GM12878 (cell line): ENCODE data around the gene ZIC2. TPM values are rescaled to one million over a fixed set of nuclear protein-coding genes. Genes with fewer than 3 reads are reported as not detected.

Experiments
- ATAC-seq: fragments of 200-7000 bp; cut with Tn5 transposase; 3 replicates; pipeline ENCODE4 v1.9.1; 2020; ENCODE audit warnings: mild to moderate bottlenecking, moderate library complexity
- BruUV-seq: library from RNA; stranded (reverse); fragments of 400-500 nt; replicated peaks from 2 replicates; lab custom pipeline; 2021; lab: Mats Ljungman, UMichigan
- CTCF ChIA-PET: fragments of 300-600 bp; sonication (Branson Sonifier 250); formaldehyde crosslinking; extraction: SDS; loops from one replicate; lab custom pipeline; 2021; ENCODE audit warnings: inconsistent platforms; lab: Yijun Ruan, JAX
- POLR2A ChIA-PET: fragments of 350-600 bp; formaldehyde crosslinking; extraction: SDS; loops from one replicate; lab custom pipeline; 2021; ENCODE audit warnings: inconsistent platforms; lab: Charles Lee
- RAD21 ChIA-PET: fragments of 300-600 bp; sonication (Branson Sonifier 250); formaldehyde crosslinking; loops from one replicate; lab custom pipeline; 2023; ENCODE audit warnings: antibody characterized with exemption; ENCODE audit not compliant: unreplicated experiment; lab: Charles Lee
- SMC1A ChIA-PET: fragments of 300-600 bp; sonication (Branson Sonifier 250); formaldehyde crosslinking; loops from one replicate; lab custom pipeline; 2023; ENCODE audit not compliant: unreplicated experiment, uncharacterized antibody; lab: Charles Lee
- DNase-seq: peaks from one replicate; pipeline ENCODE4 v3.0.0-alpha.2; 2011; ENCODE audit warnings: low read depth, low spot score
- FAIRE-seq: peaks from 3 replicates; lab custom pipeline; 2011; peaks lifted over from hg19 to GRCh38; lab: Jason Lieb, UNC
- H2AFZ ChIP-seq: 2 replicates; pipeline ENCODE4 v1.6.0; 2011; ENCODE audit warnings: low read depth, low read length, control low read depth; ENCODE audit not compliant: control insufficient read depth
- H3K27ac ChIP-seq: 2 replicates; pipeline ENCODE4 v1.5.1; 2011; ENCODE audit warnings: control low read depth; ENCODE audit not compliant: control insufficient read depth, insufficient read depth
- H3K27me3 ChIP-seq, 2 experiments: replicated peaks in 1 of 2; 2 replicates each; pipeline versions ENCODE4 v1.6.0 to v1.6.1; 2011; ENCODE audit warnings: low read length in 1 of 2; ENCODE audit not compliant: control insufficient read depth in 2 of 2, insufficient read depth in 2 of 2
- H3K36me3 ChIP-seq, 2 experiments: 2 replicates each; pipeline ENCODE4 v1.5.1; 2011; ENCODE audit warnings: low read length in 1 of 2; ENCODE audit not compliant: control insufficient read depth in 2 of 2, insufficient read depth in 2 of 2
- H3K4me1 ChIP-seq: 2 replicates; pipeline ENCODE4 v1.6.1; 2011; ENCODE audit warnings: mild to moderate bottlenecking, low read length, moderate library complexity, mixed read lengths; ENCODE audit not compliant: control insufficient read depth, insufficient read depth
- H3K4me2 ChIP-seq: 2 replicates; pipeline ENCODE4 v1.6.0; 2011; ENCODE audit warnings: control low read depth; ENCODE audit not compliant: control insufficient read depth, insufficient read depth
- H3K4me3 ChIP-seq: fragments of 200-600 bp; sonication (generic); 2 replicates; pipeline ENCODE4 v1.5.1; 2016
- H3K79me2 ChIP-seq: 2 replicates; pipeline ENCODE4 v1.6.0; 2011; ENCODE audit warnings: low read length; ENCODE audit not compliant: control insufficient read depth, insufficient read depth
- H3K9ac ChIP-seq: 2 replicates; pipeline ENCODE4 v1.8.0; 2011; ENCODE audit warnings: low read length, control low read depth, mixed read lengths; ENCODE audit not compliant: control insufficient read depth, insufficient read depth
- H3K9me3 ChIP-seq: replicated peaks from 3 replicates; pipeline ENCODE4 v1.5.1; 2011; ENCODE audit warnings: mild to moderate bottlenecking, low read length; ENCODE audit not compliant: control insufficient read depth, insufficient read depth
- H4K20me1 ChIP-seq: 2 replicates; pipeline ENCODE4 v1.6.0; 2011; ENCODE audit not compliant: control insufficient read depth, insufficient read depth
- BHLHE40 ChIP-seq, 2 experiments: fragments of 450-650 bp in 1 of 2; IDR thresholded peaks; 2 replicates each; pipeline ENCODE4 v1.6.1; 2011 to 2017; ENCODE audit warnings: low read depth in 2 of 2, borderline replicate concordance in 1 of 2, improper control_type of control experiment in 1 of 2, low read length in 1 of 2, mild to moderate bottlenecking in 1 of 2
- EED ChIP-seq: sonication (generic); IDR thresholded peaks from 2 replicates; pipeline ENCODE4 v1.6.1; 2016; ENCODE audit warnings: antibody characterized with exemption, low read depth
- IKZF1 ChIP-seq: fragments of 450-650 bp; conservative IDR thresholded peaks from 2 replicates; pipeline ENCODE4 v1.6.1; 2017; ENCODE audit warnings: antibody characterized with exemption, mild to moderate bottlenecking
- KDM1A ChIP-seq: fragments of 200-600 bp; sonication (generic); IDR thresholded peaks from 2 replicates; pipeline ENCODE4 v1.6.1; 2016; ENCODE audit warnings: borderline replicate concordance
- RAD51 ChIP-seq: fragments of 450-650 bp; IDR thresholded peaks from 2 replicates; pipeline ENCODE4 v1.6.1; 2016; ENCODE audit warnings: moderate library complexity, mild to moderate bottlenecking, inconsistent platforms
- WRNIP1 ChIP-seq: IDR thresholded peaks from 2 replicates; pipeline ENCODE4 v1.6.1; 2011; ENCODE audit warnings: low read depth, low read length, improper control_type of control experiment, borderline replicate concordance
- WGBS: methylation state at CpG from one replicate; pipeline ENCODE4 v1.1.6; 2016; ENCODE audit warnings: low lambda C conversion rate; ENCODE audit not compliant: insufficient replicate concordance, insufficient coverage; ENCODE audit errors: missing lambda C conversion rate; 5-methylcytosine and 5-hydroxymethylcytosine counted together
- in situ Hi-C: fragments of 300-500 bp; cut with MboI; formaldehyde crosslinking; loops from 9 replicates; pipeline ENCODE4 v1.14.3; 2018; ENCODE audit warnings: mixed read lengths
- intact Hi-C: fragments of 100-400 bp; cut with micrococcal nuclease; formaldehyde crosslinking; loops from one replicate; pipeline ENCODE4 v1.14.2; 2022; ENCODE audit not compliant: unreplicated experiment
- polyA plus RNA-seq, 11 experiments: library from polyadenylated mRNA; depleted of rRNA in 4 of 11; unstranded in 6 of 11; stranded (reverse) in 5 of 11; fragments of >200 nt; fragmentation: Nextera tagmentation in 4 of 11; fragmentation: Illumina TruSeq in 1 of 11; extraction: Ambion mirVana in 4 of 11; extraction: Trizol in 1 of 11; gene quantifications; 1 replicate in 1 of 11; 2 replicates in 10 of 11; pipeline versions ENCODE4 v1.2.1 to v1.2.3, GENCODE V29; 2011 to 2016; ENCODE audit warnings: inconsistent platforms in 2 of 11, missing spikeins in 2 of 11, low read depth in 1 of 11
- total RNA-seq, 4 experiments: library from RNA; depleted of rRNA in 3 of 4; stranded (reverse); fragments of >200 nt in 3 of 4; fragmentation: Illumina TruSeq in 1 of 4; extraction: Trizol in 1 of 4; gene quantifications; 2 replicates each; pipeline versions ENCODE4 v1.2.1 to v1.2.3, GENCODE V29; 2013 to 2021
- TF ChIP-seq, protein P1 (sequence below): fragments of 450-650 bp; IDR thresholded peaks from 2 replicates; pipeline ENCODE4 v1.6.1; 2017; ENCODE audit warnings: low read depth, mild to moderate bottlenecking, moderate library complexity
- TF ChIP-seq, protein P2 (sequence below): fragments of 450-650 bp; IDR thresholded peaks from 2 replicates; pipeline ENCODE4 v1.6.1; 2018; ENCODE audit warnings: mild to moderate bottlenecking, low read depth, moderate library complexity; ENCODE audit not compliant: partially characterized antibody

ZIC2 gene
- total and polyA plus RNA-seq, 10 of the 15 experiments (the other 5 are each of a cell fraction or from before 2014, with no cell fraction given), result 0.05 TPM; not detected in 8

DNA sequence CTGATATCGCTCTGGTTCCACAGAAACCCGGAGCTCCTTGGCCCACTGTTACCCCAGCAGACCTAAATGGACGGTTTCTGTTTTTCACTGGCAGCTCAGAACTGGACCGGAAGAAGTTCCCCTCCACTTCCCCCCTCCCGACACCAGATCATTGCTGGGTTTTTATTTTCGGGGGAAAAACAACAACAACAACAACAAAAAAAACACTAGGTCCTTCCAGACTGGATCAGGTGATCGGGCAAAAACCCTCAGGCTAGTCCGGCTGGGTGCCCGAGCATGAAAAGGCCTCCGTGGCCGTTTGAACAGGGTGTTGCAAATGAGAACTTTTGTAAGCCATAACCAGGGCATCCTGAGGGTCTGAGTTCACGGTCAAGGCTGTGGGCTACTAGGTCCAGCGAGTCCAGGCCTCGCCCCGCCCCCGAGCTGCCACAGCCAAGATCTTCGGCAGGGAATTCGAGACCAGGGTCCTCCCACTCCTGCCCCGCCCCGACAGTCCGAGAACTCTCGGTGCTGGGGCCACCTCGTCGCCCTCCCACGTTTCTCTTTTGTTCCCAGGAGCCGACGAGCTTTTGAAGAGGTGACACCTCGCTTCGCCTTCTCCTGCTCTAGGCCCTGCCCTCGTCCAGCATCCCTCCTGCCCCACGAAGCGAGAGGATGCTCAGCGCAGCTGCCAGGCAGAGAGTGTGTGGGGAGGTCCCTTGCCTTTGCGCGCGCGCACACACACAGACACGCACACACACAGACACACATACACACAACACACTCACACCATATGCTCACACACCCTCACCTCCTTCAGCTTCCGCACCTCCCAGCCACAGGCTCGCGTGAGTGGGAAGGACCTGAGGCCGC, 8.8 kb downstream of the ZIC2 start:
- no peak overlapping the region for H3K9ac ChIP-seq
- ChIA-PET CTCF (no interaction called here), POLR2A (no interaction called here), RAD21 (no interaction called here), SMC1A (no interaction called here)
- in situ Hi-C loops, result no loop called here
- H4K20me1 ChIP-seq, result no peaks in the 10 kb centered on the region
- no peak for FAIRE-seq
- H3K4me1 ChIP-seq, result no peaks in the 10 kb centered on the region
- H3K36me3 ChIP-seq, result no peaks in the 10 kb centered on the region
- peaks cover 13 to 41% of the 10 kb centered on the region in 2 experiments for H3K27me3 ChIP-seq
- no peak for DNase-seq
- no peak overlapping the region for H3K4me2 ChIP-seq
- ATAC-seq, result no peak
- peaks cover 1% of the 10 kb centered on the region; the same call in 1 of the 3 replicates for H3K9me3 ChIP-seq
- TF ChIP-seq RAD51 (no peak), KDM1A (no peak), BHLHE40 (IDR thresholded peaks at IDR 0.05; ENCODE audit: borderline replicate concordance in 1 of 2, low read depth in 2 of 2, low read length in 1 of 2) (0 out of 4 replicates have a peak, but pooled peaks of 1 of the 2 experiments have one; percentile 8)
- TF ChIP-seq, all 136 proteins: peak for 1
- Histone ChIP-seq H3K79me2 (no peaks in the 10 kb centered on the region), H3K27ac (no peak overlapping the region), H2AFZ (no peak overlapping the region), H3K4me3 (no peak overlapping the region)
- intact Hi-C loops, result no loop called here
- 45% methylated on average over 38 of the region's 42 CpGs for WGBS
- no TSS peak for BruUV-seq

- in situ Hi-C loops, result no loop called here
- DNase-seq, result no peak
- ChIA-PET RAD21 (no interaction called here), CTCF (no interaction called here), POLR2A (no interaction called here), SMC1A (no interaction called here)
- Histone ChIP-seq H3K27me3 (peaks cover 13 to 44% of the 10 kb centered on the region in 2 experiments), H3K27ac (no peak overlapping the region), H3K36me3 (no peaks in the 10 kb centered on the region), H2AFZ (no peak overlapping the region), H3K79me2 (no peaks in the 10 kb centered on the region), H3K9me3 (peaks cover 1% of the 10 kb centered on the region; the same call in 2 of the 3 replicates), H3K4me3 (no peak overlapping the region), H3K9ac (no peak overlapping the region), H3K4me1 (no peaks in the 10 kb centered on the region), H3K4me2 (no peak overlapping the region), H4K20me1 (no peaks in the 10 kb centered on the region)
- WGBS, result 64% methylated on average over 30 of the region's 35 CpGs
- no peak for ATAC-seq
- BruUV-seq, result no TSS peak
- intact Hi-C loops, result no loop called here
- FAIRE-seq, result no peak
- no peak for TF ChIP-seq EED
- TF ChIP-seq WRNIP1, result no peak
- TF ChIP-seq IKZF1, result no peak
- TF ChIP-seq, protein P1, sequence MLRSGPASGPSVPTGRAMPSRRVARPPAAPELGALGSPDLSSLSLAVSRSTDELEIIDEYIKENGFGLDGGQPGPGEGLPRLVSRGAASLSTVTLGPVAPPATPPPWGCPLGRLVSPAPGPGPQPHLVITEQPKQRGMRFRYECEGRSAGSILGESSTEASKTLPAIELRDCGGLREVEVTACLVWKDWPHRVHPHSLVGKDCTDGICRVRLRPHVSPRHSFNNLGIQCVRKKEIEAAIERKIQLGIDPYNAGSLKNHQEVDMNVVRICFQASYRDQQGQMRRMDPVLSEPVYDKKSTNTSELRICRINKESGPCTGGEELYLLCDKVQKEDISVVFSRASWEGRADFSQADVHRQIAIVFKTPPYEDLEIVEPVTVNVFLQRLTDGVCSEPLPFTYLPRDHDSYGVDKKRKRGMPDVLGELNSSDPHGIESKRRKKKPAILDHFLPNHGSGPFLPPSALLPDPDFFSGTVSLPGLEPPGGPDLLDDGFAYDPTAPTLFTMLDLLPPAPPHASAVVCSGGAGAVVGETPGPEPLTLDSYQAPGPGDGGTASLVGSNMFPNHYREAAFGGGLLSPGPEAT, result no peak
- TF ChIP-seq, protein P2, sequence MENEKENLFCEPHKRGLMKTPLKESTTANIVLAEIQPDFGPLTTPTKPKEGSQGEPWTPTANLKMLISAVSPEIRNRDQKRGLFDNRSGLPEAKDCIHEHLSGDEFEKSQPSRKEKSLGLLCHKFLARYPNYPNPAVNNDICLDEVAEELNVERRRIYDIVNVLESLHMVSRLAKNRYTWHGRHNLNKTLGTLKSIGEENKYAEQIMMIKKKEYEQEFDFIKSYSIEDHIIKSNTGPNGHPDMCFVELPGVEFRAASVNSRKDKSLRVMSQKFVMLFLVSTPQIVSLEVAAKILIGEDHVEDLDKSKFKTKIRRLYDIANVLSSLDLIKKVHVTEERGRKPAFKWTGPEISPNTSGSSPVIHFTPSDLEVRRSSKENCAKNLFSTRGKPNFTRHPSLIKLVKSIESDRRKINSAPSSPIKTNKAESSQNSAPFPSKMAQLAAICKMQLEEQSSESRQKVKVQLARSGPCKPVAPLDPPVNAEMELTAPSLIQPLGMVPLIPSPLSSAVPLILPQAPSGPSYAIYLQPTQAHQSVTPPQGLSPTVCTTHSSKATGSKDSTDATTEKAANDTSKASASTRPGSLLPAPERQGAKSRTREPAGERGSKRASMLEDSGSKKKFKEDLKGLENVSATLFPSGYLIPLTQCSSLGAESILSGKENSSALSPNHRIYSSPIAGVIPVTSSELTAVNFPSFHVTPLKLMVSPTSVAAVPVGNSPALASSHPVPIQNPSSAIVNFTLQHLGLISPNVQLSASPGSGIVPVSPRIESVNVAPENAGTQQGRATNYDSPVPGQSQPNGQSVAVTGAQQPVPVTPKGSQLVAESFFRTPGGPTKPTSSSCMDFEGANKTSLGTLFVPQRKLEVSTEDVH, result no peak
Observed at GRCh38 chr13:99991013-99991827, 9.6 kb downstream of the ZIC2 start.
